Measurements from ENCODE around the gene EDEM2. TPM values are rescaled to one million over a fixed set of nuclear protein-coding genes. Genes with fewer than 3 reads are reported as not detected.
"Not testable (repeated sequence)": the region's sequence is repeated elsewhere in the genome, so short reads cannot be mapped to it uniquely, and the experiment has no call there.

EDEM2 gene
- polyA plus RNA-seq, 1 experiment = 28.3 TPM

DNA sequence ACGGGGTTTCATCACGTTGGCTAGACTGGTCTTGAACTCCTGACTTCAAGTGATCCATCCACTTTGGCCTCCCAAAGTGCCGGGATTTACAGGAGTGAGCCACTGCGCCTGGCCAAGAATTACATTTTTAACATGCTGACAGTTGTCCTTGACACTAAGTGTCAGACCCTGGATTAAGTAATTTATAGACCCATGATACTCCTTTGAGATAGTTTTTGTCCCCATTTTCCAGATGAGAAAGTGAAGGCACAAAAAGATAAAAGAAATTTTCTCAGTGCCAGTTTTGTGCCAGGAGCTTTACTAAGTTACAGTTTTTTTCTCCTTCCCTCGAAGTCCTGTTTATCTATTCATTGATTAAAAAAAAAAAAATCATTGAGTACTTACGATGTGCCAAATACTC lies 9.8 kb upstream of the EDEM2 start:
- TF ChIP-seq, protein P1, sequence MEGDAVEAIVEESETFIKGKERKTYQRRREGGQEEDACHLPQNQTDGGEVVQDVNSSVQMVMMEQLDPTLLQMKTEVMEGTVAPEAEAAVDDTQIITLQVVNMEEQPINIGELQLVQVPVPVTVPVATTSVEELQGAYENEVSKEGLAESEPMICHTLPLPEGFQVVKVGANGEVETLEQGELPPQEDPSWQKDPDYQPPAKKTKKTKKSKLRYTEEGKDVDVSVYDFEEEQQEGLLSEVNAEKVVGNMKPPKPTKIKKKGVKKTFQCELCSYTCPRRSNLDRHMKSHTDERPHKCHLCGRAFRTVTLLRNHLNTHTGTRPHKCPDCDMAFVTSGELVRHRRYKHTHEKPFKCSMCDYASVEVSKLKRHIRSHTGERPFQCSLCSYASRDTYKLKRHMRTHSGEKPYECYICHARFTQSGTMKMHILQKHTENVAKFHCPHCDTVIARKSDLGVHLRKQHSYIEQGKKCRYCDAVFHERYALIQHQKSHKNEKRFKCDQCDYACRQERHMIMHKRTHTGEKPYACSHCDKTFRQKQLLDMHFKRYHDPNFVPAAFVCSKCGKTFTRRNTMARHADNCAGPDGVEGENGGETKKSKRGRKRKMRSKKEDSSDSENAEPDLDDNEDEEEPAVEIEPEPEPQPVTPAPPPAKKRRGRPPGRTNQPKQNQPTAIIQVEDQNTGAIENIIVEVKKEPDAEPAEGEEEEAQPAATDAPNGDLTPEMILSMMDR (IDR thresholded peaks at IDR 0.05; ENCODE audit: low read depth, low read length) = no peak
- CTCF ChIA-PET = no interaction called here

DNA sequence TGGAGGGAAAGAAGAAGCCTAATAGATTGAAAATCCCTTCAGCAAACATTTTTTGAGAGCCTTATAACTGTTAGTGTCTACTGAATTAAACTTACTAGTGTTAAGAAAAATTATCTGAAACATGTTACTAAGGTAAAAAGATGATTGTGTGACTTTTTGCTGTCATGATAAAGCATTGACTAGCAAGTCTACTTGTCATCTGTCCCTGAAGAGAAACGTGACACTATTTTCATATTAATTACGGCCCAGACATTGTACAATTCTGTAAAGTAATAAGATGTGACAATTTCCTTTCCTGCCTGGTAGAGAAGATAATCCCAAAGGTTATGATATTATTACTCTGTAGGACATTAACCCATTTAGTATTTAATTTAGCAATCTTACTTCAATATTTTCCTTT lies 8.8 kb upstream of the EDEM2 start:
- POLR2A ChIA-PET = no interaction called here
- no peak for DNase-seq (ENCODE audit: low read depth, low spot score)

More for the DNA sequence above, 9.8 kb upstream of the EDEM2 start:
- Histone ChIP-seq H3K27me3 (ENCODE audit: control insufficient read depth, insufficient read depth, low read length) (no peaks in the 10 kb centered on the region), H3K27ac (ENCODE audit: low read depth, low read length) (no peak overlapping the region), H3K9me3 (ENCODE audit: control insufficient read depth, insufficient read depth, low read length) (no peaks in the 10 kb centered on the region; the same call in 1 of the 2 replicates), H3K4me3 (ENCODE audit: low read depth, low read length) (no peak overlapping the region)
- no peak for DNase-seq (ENCODE audit: low read depth, low spot score)
- POLR2A ChIA-PET = interaction anchor here (0.7 kb wide), 1 partner anchor 199 kb away, joined by 3 read pairs; no protein-coding TSS in a partner anchor

DNA sequence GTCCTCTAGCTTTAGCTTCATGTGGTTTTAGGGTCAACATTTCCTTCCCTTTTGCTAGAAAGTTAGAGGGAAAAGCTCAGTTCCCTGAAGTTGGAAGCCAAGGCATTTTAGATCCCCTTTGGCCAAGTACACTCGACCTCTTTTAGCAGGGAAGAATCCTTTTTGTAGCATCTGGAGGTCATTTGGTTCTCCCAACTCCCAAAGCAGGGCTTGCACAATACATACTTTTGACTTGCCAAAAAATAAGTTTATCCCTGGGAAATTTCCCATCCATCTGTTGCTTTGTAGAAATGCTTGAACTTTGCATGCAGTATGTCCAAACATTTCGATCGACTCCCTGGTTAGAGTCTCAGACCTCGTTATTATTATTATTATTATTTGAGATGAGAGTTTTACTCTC lies 4.6 kb upstream of the EDEM2 start:
- Histone ChIP-seq H3K27ac (ENCODE audit: low read depth, low read length) (no peak overlapping the region), H3K4me3 (ENCODE audit: low read depth, low read length) (no peak overlapping the region), H3K27me3 (ENCODE audit: control insufficient read depth, insufficient read depth, low read length) (no peaks in the 10 kb centered on the region), H3K9me3 (ENCODE audit: control insufficient read depth, insufficient read depth, low read length) (no peaks in the 10 kb centered on the region; the same call in 1 of the 2 replicates)
- DNase-seq (ENCODE audit: low read depth, low spot score) = peak; percentile 36
- TF ChIP-seq, protein P1 (IDR thresholded peaks at IDR 0.05; ENCODE audit: low read depth, low read length) = no peak
- ChIA-PET POLR2A (no interaction called here), CTCF (no interaction called here)

More for the DNA sequence above, 8.8 kb upstream of the EDEM2 start:
- CTCF ChIA-PET = no interaction called here
- Histone ChIP-seq H3K27ac (ENCODE audit: low read depth, low read length) (no peak overlapping the region), H3K9me3 (ENCODE audit: control insufficient read depth, insufficient read depth, low read length) (no peaks in the 10 kb centered on the region; the same call in 1 of the 2 replicates), H3K27me3 (ENCODE audit: control insufficient read depth, insufficient read depth, low read length) (no peaks in the 10 kb centered on the region), H3K4me3 (ENCODE audit: low read depth, low read length) (no peak overlapping the region)
- TF ChIP-seq, protein P1 (IDR thresholded peaks at IDR 0.05; ENCODE audit: low read depth, low read length) = no peak

DNA sequence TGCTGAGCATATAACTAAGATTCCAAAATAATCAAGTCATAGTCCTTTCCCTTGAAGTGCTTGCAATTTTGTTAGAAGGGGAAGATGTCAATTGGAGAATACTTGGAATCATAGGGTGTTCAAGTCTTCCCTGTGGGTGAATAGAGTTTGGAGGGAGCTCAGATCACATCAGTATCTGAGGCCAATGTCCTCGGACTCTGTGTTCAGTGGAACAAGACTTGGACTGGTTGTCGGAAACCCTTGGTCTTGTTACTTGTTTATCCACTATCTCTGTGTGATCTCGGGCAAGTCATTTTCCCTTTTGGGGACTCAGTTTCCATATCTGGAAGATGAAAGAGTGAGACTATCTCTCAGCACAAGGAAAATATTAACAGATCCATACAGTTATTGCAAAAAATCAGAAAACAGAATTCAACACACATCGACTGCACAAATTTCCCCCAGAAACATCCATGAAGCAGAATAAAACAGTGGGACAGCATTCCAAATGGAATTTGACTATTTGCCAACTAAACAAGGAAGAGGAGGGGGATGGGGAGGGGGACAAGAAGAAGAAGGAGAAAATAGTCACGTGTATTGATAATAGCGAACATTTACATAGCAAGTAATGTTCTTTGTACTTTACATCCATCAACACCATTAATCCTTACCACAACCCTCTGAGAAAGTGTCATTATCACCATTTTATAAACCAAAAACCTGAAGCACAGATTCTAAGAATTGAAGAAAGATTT lies 3.9 kb upstream of the EDEM2 start:
- POLR2A ChIA-PET = no interaction called here
- Histone ChIP-seq H3K9me3 (ENCODE audit: control insufficient read depth, insufficient read depth, low read length) (no peaks in the 10 kb centered on the region; the same call in 1 of the 2 replicates), H3K4me3 (ENCODE audit: low read depth, low read length) (no peak overlapping the region), H3K27me3 (ENCODE audit: control insufficient read depth, insufficient read depth, low read length) (no peaks in the 10 kb centered on the region), H3K27ac (ENCODE audit: low read depth, low read length) (no peak overlapping the region)
- CTCF ChIA-PET = no interaction called here
- TF ChIP-seq, protein P1 (IDR thresholded peaks at IDR 0.05; ENCODE audit: low read depth, low read length) = no peak
- no peak for DNase-seq (ENCODE audit: low read depth, low spot score)

DNA sequence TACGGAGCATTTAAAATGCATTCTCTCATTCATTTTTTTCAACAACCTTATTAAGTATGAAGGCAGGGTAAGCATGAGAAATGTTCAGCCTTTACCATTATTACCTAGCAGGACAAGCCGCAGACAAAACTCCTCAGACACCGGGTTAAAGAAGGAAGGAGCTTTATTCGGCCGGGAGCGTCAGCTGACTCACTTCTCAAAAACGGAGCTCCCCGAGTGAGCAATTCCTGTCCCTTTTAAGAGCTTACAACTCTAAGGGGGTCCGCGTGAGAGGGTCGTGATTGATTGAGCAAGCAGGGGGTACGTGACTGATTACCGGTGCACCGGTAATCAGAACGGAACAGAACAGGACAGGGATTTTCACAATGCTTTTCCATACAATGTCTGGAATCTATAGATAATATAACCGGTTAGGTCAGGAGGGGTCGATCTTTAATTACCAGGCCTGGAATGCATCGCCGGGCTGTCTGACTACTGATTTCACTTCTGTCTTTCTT lies 487 bp upstream of the EDEM2 start:
- Histone ChIP-seq H3K27ac (ENCODE audit: low read depth, low read length) (peak overlapping the region; percentile 68), H3K4me3 (ENCODE audit: low read depth, low read length) (peak overlapping the region; percentile 98)
- ChIA-PET POLR2A (interaction anchor here (0.7 to 1.4 kb wide), 9 partner anchors 14 to 307 kb away, joined by 3 to 5 read pairs (median 4); partner anchors contain the start of genes EIF6 and TRPC4AP), CTCF (interaction anchor here (0.6 to 2.7 kb wide), 10 partner anchors 26 to 299 kb away, joined by 3 to 21 read pairs (median 4); no protein-coding TSS in a partner anchor)
- not testable (repeated sequence) for H3K27me3 ChIP-seq (ENCODE audit: control insufficient read depth, insufficient read depth, low read length); H3K9me3 ChIP-seq (ENCODE audit: control insufficient read depth, insufficient read depth, low read length); DNase-seq (ENCODE audit: low read depth, low spot score)

Measured in AG04450 (cell line).